K562 (cell line): ENCODE data around the gene CENPO. TPM values are rescaled to one million over a fixed set of nuclear protein-coding genes. Genes with fewer than 3 reads are reported as not detected.

Experiments
- C11orf30 ChIP-seq: fragments of 450-650 bp; IDR thresholded peaks from 2 replicates; pipeline ENCODE4 v1.6.1; 2016; ENCODE audit warnings: low read depth, mild to moderate bottlenecking
- GABPB1 ChIP-seq: sonication (generic); formaldehyde crosslinking; IDR thresholded peaks from 2 replicates; pipeline ENCODE4 v1.8.0; 2022; ENCODE audit warnings: mild to moderate bottlenecking, missing genetic modification reagents
- HNRNPUL1 ChIP-seq: fragments of 200-400 bp; formaldehyde crosslinking; IDR thresholded peaks from 2 replicates; pipeline ENCODE4 v1.6.1; 2017; ENCODE audit warnings: low read length
- TAF1 ChIP-seq: IDR thresholded peaks from 2 replicates; pipeline ENCODE4 v1.6.1; 2011; ENCODE audit warnings: mild to moderate bottlenecking, low read length, moderate library complexity; ENCODE audit not compliant: insufficient read depth, control insufficient read depth, severe bottlenecking; ENCODE audit errors: extremely low read depth
- ZNF224 ChIP-seq: sonication (generic); formaldehyde crosslinking; IDR thresholded peaks from 2 replicates; pipeline ENCODE4 v1.8.0; 2022; ENCODE audit warnings: mild to moderate bottlenecking, missing genetic modification reagents
- ZNF239 ChIP-seq: fragments of 250-450 bp; sonication (Bioruptor Pico); IDR thresholded peaks from 2 replicates; pipeline ENCODE4 v1.4.0; 2020; ENCODE audit warnings: mild to moderate bottlenecking
- ZNF76 ChIP-seq: fragments of 250-450 bp; sonication (Bioruptor Pico); IDR thresholded peaks from 2 replicates; pipeline ENCODE4 v1.4.0; 2020; ENCODE audit warnings: mild to moderate bottlenecking, moderate library complexity, borderline replicate concordance
- polyA plus RNA-seq, 8 experiments: library from polyadenylated mRNA; depleted of rRNA in 4 of 8; stranded (reverse) in 5 of 8; unstranded in 3 of 8; fragments of >200 nt; fragmentation: Nextera tagmentation in 2 of 8; fragmentation: Illumina TruSeq in 1 of 8; extraction: Ambion mirVana in 2 of 8; extraction: Trizol in 1 of 8; gene quantifications; 2 replicates each; pipeline versions ENCODE4 v1.2.1 to v1.2.3, GENCODE V29; 2011 to 2014; ENCODE audit warnings: inconsistent platforms in 1 of 8, missing spikeins in 1 of 8
- total RNA-seq, 7 experiments: library from RNA; depleted of rRNA in 6 of 7; stranded (reverse); fragments of >200 nt in 6 of 7; fragmentation: Illumina TruSeq in 2 of 7; extraction: Trizol in 2 of 7; gene quantifications; 2 replicates each; pipeline versions ENCODE4 v1.2.1 to v1.2.3, GENCODE V29; 2011 to 2021; ENCODE audit warnings: low replicate concordance in 1 of 7
- TF ChIP-seq, protein P1 (sequence below), 2 experiments: fragments of 450-650 bp in 1 of 2; sonication (generic) in 1 of 2; formaldehyde crosslinking in 1 of 2; IDR thresholded peaks; 2 replicates each; pipeline versions ENCODE4 v1.7.1 to v1.9.0; 2016 to 2022; ENCODE audit warnings: inconsistent platforms in 1 of 2, mild to moderate bottlenecking in 1 of 2, missing genetic modification reagents in 1 of 2
- TF ChIP-seq, protein P2 (sequence below): fragments of 250-450 bp; sonication (Bioruptor Pico); IDR thresholded peaks from 2 replicates; pipeline ENCODE4 v1.4.0; 2020; ENCODE audit warnings: mild to moderate bottlenecking, moderate library complexity, borderline replicate concordance
- TF ChIP-seq, protein P3 (sequence below): conservative IDR thresholded peaks from 2 replicates; pipeline ENCODE4 v1.6.1; 2011; ENCODE audit warnings: low read depth, mild to moderate bottlenecking, low read length; ENCODE audit not compliant: control insufficient read depth

The CENPO gene
- total and polyA plus RNA-seq, 9 of the 15 experiments (the other 6 are each of a cell fraction or from before 2014, with no cell fraction given) = 30.6 to 59.4 (median 38.9) TPM

DNA sequence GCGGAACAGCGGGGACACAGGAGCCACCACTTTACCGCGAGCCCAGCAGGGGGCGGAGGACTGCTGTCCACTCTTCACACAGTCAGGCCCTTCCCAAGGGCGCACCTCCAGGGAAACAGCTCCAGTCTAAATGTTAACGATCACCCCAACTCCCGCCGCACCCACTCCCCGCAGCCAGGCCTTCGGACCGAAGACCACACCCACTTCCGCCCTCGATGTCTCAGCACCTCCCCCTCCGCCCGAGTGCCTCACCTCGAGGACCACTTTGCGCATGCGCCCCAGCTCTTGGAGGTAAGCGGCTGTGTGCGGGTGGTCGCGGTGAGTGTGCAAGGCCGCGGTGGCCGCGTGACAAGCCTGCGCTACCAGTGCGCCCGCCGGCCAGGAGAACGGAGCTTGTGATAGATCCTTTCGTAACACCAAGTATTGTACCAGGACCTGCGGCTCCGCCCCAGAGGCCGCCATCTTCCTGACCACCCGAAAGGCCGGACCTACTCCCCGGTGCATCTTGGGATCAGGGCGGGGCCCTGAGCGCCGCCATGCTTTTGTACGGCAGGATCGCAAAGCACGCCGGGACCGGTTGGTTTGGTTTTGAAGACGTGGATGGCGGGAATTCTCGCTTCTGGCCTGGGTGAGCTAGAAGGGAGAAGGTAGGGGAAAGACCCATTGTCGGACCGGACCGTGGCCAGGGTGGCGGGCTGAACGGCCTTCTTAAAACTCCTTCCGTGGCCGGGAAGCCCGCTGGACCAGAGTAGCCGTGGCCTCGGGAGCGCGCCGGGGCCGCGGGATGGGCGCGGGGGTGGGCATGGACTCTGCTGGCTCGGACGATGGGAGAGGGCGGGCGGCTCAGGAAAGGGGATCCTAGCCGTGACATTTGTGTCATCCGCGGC is at the start of gene CENPO, which contains the start of gene PTRHD1 (continued):
- TF ChIP-seq, protein P1, sequence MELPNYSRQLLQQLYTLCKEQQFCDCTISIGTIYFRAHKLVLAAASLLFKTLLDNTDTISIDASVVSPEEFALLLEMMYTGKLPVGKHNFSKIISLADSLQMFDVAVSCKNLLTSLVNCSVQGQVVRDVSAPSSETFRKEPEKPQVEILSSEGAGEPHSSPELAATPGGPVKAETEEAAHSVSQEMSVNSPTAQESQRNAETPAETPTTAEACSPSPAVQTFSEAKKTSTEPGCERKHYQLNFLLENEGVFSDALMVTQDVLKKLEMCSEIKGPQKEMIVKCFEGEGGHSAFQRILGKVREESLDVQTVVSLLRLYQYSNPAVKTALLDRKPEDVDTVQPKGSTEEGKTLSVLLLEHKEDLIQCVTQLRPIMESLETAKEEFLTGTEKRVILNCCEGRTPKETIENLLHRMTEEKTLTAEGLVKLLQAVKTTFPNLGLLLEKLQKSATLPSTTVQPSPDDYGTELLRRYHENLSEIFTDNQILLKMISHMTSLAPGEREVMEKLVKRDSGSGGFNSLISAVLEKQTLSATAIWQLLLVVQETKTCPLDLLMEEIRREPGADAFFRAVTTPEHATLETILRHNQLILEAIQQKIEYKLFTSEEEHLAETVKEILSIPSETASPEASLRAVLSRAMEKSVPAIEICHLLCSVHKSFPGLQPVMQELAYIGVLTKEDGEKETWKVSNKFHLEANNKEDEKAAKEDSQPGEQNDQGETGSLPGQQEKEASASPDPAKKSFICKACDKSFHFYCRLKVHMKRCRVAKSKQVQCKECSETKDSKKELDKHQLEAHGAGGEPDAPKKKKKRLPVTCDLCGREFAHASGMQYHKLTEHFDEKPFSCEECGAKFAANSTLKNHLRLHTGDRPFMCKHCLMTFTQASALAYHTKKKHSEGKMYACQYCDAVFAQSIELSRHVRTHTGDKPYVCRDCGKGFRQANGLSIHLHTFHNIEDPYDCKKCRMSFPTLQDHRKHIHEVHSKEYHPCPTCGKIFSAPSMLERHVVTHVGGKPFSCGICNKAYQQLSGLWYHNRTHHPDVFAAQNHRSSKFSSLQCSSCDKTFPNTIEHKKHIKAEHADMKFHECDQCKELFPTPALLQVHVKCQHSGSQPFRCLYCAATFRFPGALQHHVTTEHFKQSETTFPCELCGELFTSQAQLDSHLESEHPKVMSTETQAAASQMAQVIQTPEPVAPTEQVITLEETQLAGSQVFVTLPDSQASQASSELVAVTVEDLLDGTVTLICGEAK (IDR thresholded peaks at IDR 0.05) = 0 out of 2 replicates have a peak, but pooled peaks have one; percentile 10
- TF ChIP-seq, protein P1 (CRISPR knock-in tag; IDR thresholded peaks at IDR 0.05) = no peak
- TF ChIP-seq, protein P2, sequence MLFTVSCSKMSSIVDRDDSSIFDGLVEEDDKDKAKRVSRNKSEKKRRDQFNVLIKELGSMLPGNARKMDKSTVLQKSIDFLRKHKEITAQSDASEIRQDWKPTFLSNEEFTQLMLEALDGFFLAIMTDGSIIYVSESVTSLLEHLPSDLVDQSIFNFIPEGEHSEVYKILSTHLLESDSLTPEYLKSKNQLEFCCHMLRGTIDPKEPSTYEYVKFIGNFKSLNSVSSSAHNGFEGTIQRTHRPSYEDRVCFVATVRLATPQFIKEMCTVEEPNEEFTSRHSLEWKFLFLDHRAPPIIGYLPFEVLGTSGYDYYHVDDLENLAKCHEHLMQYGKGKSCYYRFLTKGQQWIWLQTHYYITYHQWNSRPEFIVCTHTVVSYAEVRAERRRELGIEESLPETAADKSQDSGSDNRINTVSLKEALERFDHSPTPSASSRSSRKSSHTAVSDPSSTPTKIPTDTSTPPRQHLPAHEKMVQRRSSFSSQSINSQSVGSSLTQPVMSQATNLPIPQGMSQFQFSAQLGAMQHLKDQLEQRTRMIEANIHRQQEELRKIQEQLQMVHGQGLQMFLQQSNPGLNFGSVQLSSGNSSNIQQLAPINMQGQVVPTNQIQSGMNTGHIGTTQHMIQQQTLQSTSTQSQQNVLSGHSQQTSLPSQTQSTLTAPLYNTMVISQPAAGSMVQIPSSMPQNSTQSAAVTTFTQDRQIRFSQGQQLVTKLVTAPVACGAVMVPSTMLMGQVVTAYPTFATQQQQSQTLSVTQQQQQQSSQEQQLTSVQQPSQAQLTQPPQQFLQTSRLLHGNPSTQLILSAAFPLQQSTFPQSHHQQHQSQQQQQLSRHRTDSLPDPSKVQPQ (CRISPR knock-in tag) = no peak
- no peak for TF ChIP-seq ZNF239 (CRISPR knock-in tag)
- no peak for TF ChIP-seq ZNF224 (CRISPR knock-in tag)
- no peak for TF ChIP-seq HNRNPUL1
- peak; percentile 87 for TF ChIP-seq GABPB1
- TF ChIP-seq, protein P3, sequence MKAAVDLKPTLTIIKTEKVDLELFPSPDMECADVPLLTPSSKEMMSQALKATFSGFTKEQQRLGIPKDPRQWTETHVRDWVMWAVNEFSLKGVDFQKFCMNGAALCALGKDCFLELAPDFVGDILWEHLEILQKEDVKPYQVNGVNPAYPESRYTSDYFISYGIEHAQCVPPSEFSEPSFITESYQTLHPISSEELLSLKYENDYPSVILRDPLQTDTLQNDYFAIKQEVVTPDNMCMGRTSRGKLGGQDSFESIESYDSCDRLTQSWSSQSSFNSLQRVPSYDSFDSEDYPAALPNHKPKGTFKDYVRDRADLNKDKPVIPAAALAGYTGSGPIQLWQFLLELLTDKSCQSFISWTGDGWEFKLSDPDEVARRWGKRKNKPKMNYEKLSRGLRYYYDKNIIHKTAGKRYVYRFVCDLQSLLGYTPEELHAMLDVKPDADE = peak; percentile 55; the same call in 1 of the 2 replicates
- TF ChIP-seq TAF1 = peak; percentile 88
- peak; percentile 17; the same call in 1 of the 2 replicates for TF ChIP-seq ZNF76 (CRISPR knock-in tag)
- peak; percentile 26 for TF ChIP-seq C11orf30
